ENCODE data around the gene ZNF300.
"Not testable (repeated sequence)": the region's sequence is repeated elsewhere in the genome, so short reads cannot be mapped to it uniquely, and the experiment has no call there.

ZNF300 gene

DNA sequence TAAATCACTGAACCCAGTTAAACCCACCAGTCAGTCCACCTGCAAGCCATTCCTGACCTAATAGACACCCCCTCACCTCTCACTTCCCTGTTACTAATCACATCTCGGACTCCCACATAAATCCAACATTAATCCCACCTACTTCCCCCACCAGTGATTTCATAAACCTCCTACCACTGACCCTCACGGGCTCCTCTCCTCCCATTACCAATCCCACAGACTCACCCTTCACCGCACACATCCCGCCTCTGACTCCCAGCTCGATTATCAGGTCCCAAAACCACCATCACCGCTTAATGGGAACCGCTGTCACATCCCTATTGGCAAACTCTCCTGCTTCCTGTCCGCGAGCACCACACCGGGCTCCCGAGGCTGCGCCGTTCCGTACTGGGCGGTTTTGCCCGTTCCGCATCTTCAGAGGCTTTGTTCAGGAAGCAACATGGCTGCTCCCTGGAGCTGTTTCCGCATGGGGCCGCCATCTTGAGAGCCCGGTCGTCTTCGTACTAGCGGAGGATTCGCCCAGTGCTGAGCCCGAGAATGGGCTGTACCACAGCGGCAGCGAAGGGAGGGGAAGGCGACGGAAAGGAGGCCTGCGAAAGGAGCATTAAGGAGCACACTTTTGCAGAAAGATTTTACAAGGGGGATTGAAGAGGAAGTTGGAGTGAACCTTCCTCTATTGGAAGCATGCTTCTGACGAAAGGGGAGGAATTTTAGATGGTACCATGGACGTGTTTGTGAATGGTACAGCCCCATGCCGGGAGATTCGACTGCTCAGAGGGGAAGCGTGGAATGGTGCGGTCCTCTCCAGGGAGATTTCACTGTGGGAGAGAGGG lies at the start of gene ZNF300:
ZNF300 (minus strand) TSS at position 502 of the 833 bp plus-strand sequence. CDS start 1,825 bp downstream, outside the sequence.
- DNase-seq (ENCODE audit: low read depth in 2 of 2): no peak

DNA sequence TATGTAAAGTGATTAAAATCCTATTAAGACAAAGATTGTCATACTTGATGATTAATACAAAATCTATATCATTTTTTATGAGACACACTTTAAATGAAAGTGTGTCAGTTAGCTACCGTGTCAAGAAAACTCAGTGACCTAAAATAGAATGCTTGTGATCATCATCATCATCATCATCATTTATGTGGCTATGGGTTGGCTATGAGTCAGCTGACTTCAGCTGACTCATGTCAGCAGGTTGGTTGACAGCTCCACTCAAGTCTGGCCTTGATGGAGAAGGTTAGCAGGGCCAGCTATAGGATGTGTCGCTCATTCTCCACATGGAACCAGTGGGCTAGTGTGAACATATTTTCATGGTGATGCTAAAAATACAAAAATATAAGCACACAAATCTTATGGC lies 43.8 kb upstream of the ZNF300 start:
- no peak for DNase-seq (ENCODE audit: low read depth in 2 of 2)

DNA sequence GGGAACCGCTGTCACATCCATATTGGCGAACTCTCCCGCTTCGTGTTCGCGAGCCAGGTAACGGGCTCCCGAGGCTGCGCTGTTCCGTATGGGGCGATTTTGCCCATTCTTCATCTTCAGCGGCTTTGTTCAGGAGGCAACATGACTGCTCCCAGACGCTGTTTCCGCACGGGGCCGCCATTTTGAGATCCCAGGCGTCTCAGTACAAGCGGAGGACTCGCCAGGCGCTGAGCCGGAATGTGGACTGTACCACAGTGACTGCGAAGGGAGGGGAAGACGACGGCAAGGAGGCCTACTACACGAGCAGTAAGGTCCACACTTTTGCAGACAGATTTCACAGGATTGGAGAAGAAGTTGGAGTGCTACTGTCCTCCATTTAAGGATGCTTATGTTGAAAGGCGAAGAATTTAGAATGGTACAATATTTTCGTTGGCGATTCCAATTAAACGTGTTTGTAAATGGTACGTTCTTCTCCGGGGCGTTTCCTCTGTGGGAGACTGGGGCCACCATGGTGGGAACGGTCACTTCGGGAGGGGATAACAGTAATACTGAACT lies 41.6 kb upstream of the ZNF300 start:
- no peak for DNase-seq (ENCODE audit: low read depth in 2 of 2)

DNA sequence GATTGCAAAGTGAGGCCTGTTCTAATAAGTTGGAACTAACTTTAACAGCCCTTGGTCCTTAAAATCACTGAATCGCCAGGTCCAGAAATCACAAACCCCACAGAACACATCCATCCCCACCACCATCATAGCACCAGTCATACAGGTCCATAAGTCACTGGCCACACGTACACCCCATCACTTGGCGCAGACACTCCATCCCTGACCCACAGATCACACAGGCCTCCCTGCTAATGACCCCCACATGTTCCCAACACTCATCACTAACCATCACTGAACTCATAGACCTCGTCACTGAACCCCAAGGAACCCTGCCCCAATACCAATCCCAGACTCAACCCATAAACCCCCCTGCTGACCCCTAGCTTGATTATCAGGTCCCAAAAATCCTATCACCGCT lies 41.2 kb upstream of the ZNF300 start:
- no peak for DNase-seq (ENCODE audit: low read depth in 2 of 2)

DNA sequence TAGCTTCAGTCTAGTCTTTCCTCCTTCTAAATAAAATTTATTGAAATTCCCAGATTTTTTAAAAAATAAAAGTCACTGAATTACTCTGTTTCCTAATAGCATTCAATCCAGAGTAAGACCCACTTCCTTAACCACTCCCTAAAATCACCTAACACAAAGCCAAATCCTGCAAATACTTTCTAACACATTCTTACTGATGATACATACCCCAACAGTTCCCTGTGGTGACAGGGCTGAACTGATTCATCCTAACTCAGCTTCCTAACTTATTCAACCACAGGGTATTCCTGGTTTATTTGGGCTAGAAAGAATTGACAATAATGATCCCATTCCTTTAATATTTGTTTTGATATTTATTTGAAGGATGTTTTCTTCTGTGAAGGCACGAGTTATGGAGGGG lies 40.7 kb upstream of the ZNF300 start:
- DNase-seq (ENCODE audit: low read depth in 2 of 2): no peak

DNA sequence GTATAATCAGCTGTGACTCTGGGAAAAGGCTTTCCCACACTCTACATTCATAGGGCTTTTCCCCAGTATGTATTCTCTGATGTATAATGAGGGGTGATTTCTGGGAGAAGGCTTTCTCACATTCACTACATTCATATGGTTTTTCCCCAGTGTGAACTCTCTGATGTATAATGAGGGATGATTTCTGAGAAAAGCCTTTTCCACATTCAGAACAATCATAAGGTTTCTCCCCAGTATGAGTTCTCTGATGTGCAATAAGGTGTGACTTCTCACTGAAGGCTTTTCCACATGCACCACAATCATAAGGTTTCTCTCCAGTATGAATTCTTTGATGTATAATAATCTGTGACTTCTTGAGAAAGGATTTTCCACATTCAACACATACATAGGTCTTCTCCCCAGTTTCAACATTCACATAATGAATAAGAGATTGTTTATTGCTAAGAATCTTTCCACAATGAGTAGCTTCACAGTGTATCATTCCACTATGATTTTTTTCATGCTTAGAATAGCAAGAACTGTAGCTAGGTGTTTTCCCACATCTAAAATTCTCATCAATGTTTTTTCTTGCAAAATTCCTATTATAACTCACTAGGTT lies 26.7 kb upstream of the ZNF300 start:
- no peak for DNase-seq (ENCODE audit: low read depth in 2 of 2)

DNA sequence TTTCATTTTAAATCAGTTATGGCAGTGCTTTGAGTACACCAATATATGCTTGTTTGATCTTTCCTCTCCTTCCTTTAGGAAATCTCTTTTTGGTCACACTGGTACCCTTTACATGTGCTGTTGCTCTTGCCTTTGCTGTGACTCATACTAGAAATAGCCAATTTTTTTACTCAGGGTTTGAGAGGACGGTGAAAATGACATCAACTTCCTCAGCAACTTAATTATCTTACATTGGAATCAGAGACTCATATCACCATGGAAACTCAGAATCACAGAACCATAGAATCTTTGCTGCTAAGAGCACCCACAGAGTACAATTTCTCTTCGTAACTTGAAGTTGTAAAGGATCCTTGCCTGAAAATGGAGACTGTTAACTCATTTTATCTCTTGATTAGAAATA lies 13.8 kb upstream of the ZNF300 start:
- no peak for DNase-seq (ENCODE audit: low read depth in 2 of 2)

DNA sequence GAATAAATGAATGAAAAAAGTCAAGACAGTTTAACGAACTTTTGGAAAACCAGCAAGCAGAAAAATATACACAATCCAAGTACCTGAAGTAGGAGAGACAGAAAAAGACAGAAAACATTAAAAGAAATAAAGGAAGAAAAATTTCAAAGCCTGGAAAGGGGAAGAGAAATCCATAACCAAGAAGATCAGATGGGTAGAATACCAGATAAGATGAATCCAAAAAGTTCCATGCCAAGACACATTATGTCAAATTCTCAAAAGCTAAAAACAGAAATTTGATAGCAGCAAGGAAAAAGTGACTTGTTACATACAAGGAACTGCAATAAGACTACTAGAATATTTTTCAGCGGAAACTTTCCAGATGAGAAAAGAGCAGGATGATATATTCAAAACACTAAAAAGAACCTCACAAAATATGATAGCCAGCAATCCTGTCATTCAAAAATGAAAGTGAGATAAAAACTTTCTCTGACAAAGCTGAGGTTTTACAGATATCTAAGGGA lies 7.6 kb upstream of the ZNF300 start:
- DNase-seq (ENCODE audit: low read depth in 2 of 2): no peak

DNA sequence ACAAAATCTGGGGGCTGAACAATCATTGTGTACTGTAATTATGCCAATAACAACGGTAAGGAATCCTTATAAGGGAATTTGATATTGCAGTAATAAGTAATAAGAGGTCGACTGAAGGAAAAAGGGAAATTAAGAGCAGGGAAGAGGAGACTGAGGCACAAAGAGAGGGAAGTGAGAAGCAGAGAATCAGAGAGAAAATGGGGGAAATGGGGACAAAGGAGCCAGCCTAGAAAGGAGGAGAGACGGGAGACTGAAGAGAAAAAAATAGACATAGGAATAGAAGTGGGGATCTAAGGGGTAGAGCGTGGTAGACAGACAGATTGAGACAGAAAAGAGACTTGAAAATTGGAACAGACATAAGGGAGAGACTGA lies 518 bp upstream of the ZNF300 start:
- DNase-seq (ENCODE audit: low read depth in 2 of 2): no peak

DNA sequence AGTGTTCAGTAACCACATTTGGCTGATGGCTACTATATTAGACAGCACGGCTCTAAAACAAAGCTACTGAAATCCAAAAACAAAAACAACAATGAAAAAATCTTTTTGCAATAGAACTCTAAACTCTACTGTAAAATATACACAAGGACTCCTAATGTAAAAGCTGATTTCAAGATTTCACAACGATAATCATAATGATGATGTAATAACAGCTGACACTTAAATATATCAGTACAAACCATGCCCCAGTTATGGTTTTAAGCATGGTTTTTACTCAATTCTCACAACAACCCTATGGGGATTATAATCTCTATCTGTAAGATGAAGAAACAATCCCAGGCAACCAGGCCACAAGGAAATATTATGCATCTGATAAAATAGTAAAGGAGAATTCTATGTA lies 3.3 kb downstream of the ZNF300 start:
- DNase-seq (ENCODE audit: low read depth in 2 of 2): no peak

DNA sequence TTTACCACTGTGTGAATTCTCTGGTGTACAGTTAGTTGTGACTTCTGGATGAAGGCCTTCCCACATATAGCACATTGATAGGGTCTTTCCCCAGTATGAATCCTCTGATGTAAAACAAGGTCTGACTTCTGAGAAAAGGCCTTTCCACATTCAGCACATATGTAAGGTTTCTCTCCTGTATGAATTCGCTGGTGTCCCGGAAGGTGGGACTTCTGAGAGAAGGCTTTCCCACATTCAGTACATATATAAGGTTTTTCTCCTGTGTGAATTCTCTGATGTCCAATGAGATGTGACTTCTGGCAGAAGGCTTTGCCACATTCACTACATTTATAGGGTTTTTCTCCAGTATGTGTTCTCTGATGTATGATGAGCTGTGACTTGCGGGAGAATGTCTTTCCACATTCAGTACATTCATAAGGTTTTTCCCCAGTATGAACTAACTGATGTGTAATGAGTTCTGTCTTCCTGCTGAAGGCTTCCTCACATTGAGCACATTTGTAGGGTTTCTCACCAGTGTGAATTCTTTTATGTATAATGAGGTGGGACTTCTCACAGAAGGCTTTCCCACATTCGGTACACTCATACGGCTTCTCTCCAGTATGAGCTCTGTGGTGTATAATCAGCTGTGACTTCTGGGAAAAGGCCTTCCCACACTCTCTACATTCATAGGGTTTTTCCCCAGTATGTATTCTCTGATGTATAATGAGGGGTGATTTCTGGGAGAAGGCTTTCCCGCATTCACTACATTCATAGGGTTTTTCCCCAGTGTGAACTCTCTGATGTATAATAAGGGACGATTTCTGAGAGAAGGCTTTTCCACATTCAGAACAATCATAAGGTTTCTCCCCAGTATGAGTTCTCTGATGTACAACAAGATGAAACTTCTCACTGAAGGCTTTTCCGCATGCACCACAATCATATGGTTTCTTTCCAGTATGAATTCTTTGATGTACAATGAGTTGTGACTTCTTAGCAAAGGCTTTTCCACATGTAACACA lies 9.1 kb downstream of the ZNF300 start:
- DNase-seq (ENCODE audit: low read depth in 2 of 2): no peak

DNA sequence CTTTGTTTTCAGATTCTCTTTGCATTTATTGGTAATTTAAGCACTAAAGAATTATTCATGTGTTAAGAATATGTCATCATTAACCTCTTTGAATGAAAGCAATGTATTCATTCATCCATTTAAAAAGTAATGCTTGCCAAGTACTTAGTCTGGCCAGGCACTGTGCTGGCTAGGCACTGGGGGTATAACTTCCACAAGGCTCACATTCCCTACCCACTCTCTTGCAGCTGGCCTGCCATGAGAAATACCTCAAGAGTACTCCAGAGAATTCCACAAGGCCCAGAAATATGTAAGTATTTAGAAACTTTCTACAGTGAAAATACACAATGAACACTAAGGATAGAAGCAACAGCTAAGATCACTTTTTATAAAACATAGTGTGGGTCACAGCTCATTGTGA lies 25.4 kb downstream of the ZNF300 start:
- DNase-seq (ENCODE audit: low read depth in 2 of 2): no peak

DNA sequence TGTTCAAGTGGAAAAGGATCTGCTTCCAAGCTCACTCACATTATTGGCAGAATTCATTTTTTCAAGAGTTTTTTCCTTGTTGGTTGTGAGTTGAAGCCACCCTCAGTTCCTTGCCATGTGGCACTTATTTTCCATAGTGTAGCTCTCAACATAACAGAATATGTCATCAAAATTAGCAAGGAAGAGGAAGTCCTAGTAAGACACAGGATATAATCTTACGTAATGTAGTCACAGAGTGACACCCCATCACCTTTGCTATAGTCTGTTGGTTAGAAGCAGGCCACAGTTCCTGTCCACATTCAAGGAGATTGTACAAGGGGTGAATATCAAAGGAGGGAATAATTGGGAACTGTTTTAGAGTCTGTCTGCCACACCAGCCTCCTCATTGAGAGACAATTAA lies 42.7 kb downstream of the ZNF300 start:
- no peak for DNase-seq (ENCODE audit: low read depth in 2 of 2)

DNA sequence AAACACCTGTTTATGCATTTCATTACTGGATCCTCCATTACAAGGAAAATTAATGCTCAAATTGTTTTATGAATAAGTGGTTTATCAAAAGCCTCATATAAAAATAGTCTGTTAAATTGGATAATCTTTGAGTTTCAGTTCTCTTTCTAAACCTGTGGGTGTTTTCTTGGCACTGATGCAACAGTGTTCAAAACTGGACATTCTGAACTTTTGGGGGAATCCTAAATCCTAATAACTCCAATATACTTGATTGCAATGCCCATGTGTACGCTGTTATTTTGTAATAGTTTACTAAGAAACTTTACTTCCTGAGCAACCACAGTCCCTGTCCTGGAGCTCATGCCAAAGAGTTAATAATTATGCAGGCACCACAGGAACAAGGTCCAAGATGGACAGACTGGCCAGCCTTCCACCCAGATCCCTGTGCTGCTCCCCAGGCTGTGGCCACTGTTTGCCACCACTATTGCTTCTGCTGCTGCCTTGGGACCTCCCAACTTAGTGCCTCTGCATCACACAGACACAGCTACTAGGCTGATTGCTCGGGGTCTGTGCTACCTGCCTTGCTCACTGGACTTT lies 44.4 kb downstream of the ZNF300 start:
- DNase-seq (ENCODE audit: low read depth in 2 of 2): no peak

DNA sequence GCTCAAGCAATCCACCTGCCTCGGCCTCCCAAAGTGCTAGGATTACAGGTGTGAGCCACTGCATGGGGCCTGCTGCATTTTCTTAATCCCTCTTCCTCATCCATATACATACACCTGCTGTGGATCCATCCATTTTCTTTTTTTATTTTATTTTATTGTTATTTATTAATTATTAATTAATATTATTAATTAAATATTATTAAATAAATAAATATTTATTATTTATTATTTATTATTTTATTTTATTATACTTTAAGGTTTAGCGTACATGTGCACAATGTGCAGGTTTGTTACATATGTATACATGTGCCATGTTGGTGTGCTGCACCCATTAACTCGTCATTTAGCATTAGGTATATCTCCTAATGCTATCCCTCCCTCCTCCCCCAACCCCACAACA lies 48.1 kb downstream of the ZNF300 start:
- not testable (repeated sequence) for DNase-seq (ENCODE audit: low read depth in 2 of 2)

DNA sequence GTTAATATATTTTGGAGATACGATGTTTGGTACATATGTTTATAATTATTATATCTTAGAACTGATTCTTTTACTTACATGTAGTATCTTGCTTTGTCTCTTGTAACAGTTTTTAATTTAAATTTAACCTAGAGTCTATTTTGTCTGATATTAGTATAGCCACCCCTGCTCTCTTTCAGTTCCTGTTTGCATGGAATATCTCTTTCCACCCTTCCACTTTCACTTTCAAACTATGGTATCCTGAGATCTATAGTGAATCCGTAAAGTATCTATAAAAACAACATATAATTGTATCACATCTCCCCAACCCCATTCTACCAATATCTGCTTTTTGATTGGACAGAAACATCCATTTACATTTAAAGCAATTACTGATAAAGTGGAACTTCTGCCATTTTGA lies 51.2 kb downstream of the ZNF300 start:
- no peak for DNase-seq (ENCODE audit: low read depth in 2 of 2)

DNA sequence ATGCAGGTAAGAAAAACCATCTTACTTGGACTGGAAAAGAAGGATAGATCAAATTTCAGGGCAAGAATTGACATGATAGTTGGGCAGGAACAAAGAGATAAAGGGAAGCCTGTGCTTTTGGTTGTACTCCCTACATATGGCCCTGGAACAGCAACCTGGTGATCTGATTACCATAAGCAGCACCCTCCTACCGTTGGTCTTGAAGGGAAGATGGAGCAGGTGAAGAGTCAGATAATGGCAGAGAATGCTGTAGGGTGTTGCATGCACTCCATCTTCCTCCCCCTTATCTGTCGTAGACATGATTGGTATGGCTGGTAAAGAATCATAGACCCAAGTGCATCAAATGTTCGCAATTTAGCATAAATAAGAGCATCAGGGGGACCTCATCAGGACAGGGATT lies 53.7 kb downstream of the ZNF300 start:
- DNase-seq (ENCODE audit: low read depth in 2 of 2): no peak

DNA sequence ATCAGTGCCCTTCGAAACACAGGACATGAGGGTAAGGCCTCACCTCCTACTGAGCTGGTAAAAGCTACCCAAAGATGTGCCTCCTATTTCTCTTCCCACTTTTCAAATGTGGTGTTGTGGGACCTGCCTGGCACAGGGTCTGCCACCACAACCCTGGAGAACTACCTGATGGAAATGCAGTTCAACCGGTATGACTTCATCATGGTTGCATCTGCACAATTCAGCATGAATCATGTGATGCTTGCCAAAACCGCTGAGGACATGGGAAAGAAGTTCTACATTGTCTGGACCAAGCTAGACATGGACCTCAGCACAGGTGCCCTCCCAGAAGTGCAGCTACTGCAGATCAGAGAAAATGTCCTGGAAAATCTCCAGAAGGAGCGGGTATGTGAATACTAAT lies 56.5 kb downstream of the ZNF300 start:
- DNase-seq (ENCODE audit: low read depth in 2 of 2): no peak

DNA sequence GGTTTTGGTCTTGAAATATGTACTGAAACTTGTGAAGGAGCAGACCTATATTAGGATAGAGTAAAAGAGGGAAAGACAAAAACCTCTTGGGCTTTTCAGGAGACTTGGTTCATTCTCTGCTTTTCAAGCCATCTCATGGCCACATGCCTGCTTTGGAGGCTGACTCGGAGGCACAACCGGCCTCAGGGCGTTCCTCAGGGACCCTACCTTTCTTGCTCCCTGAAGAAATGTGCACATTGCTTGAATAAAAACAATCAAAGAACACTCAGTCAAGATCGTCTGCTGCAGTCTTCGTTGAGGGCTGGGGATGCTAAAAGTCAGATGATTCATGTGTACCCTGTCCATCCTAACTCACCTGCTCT lies 57.5 kb downstream of the ZNF300 start:
- no peak for DNase-seq (ENCODE audit: low read depth in 2 of 2)

DNA sequence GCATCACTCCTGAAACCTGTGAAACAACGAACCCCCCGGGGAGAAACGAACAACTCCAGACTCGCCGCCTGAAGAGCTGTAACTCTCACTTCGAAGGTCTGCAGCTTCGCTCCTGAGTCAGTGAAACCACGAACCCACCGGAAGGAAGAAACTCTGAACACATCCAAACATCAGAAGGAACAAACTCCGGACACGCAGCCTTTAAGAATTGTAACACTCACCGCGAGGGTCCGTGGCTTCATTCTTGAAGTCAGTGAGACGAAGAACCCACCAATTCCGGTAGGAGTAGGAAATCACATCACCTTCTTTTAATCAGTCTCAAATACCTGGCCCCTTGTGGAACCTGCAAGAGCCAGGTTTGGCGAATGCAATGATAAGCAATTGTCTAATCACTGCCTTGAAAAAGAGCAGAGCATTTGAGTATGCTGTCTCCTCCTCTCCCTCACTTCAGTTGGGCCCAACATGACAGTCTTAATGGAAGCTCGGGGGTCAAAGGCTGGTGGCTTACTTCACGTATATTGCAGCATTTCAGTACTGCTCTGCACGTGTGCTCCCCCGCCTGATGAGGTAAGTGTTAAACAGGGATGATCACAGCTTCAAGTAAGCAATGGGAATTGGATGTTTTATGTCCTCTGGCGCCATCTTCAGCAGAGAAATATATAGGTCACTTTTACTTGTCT lies 58.0 kb downstream of the ZNF300 start:
- DNase-seq (ENCODE audit: low read depth in 2 of 2): peak in 1 of 2 donors; percentile 19

DNA sequence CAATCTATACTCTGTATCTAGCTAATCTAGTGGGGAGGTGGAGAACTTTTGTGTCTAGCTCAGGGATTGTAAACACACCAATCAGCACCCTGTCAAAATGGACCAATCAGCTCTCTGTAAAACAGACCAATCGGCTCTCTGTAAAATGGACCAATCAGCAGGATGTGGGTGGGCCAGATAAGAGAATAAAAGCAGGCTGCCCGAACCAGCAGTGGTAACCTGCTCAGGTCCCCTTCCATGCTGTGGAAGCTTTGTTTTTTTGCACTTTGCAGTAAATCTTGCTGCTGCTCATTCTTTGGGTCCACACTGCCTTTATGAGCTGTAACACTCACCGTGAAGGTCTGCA lies 58.5 kb downstream of the ZNF300 start, which contains the start of gene IRGM:
IRGM (plus strand) TSS at position 214 of the 346 bp plus-strand sequence. CDS start 1,603 bp downstream, outside the sequence.
- not testable (repeated sequence) for DNase-seq (ENCODE audit: low read depth in 2 of 2)

All from stimulated activated CD4-positive, alpha-beta T cell treated with anti-CD3 and anti-CD28 coated beads, Interleukin-1b, Interleukin-23, amount 100 ng/mL, for 1 hour (primary cell).